ENCODE results near the gene TMSB15A. TPM values are rescaled to one million over a fixed set of nuclear protein-coding genes. Genes with fewer than 3 reads are reported as not detected.

The TMSB15A gene
- total and polyA plus RNA-seq, 2 of the 4 experiments (the other 2 are of a cell fraction) = 13.6 to 30.5 TPM

- H2AFZ ChIP-seq (replicated peaks; ENCODE audit: low read length, poor library complexity) = no peak overlapping the region
- H4K5ac ChIP-seq (ENCODE audit: low read depth, low read length) = no peak overlapping the region
- H3K9me1 ChIP-seq (ENCODE audit: insufficient read depth, low read length) = no peaks in the 10 kb centered on the region
- intact Hi-C loops (cut with micrococcal nuclease) = loop anchor here (10.0 kb wide), 1 partner anchor 947 kb away; no protein-coding TSS in a partner anchor
- peaks cover 15% of the 10 kb centered on the region for H3K27me3 ChIP-seq (ENCODE audit: control insufficient read depth, insufficient read depth, low read length)
- H4K8ac ChIP-seq (ENCODE audit: low read depth in 2 of 2, low read length in 2 of 2) = no peak overlapping the region
- no peak overlapping the region for H2BK120ac ChIP-seq (ENCODE audit: low read depth, low read length)
- BruUV-seq (replicated peaks) = no TSS peak
- H2AK5ac ChIP-seq (ENCODE audit: low read depth, low read length) = no peak overlapping the region
- H2BK15ac ChIP-seq (ENCODE audit: low read depth, low read length) = no peak overlapping the region
- H3K4me1 ChIP-seq (ENCODE audit: control insufficient read depth, insufficient read depth, low read length) = no peaks in the 10 kb centered on the region
- no peak overlapping the region for H3K18ac ChIP-seq (ENCODE audit: low read depth, low read length)
- dilution Hi-C loops (cut with HindIII; ENCODE audit: low sequenced_read_pairs, unreplicated experiment) = no loop called here
- no peak overlapping the region for H3K9ac ChIP-seq (ENCODE audit: low read depth, low read length)
- DNase-seq (no peak), ATAC-seq (ENCODE audit: low read depth) (no peak)
- TF ChIP-seq MAZ (IDR thresholded peaks at IDR 0.05; ENCODE audit: borderline replicate concordance, low read depth, low read length) = no peak
- TF ChIP-seq ELK1 (IDR thresholded peaks at IDR 0.05; ENCODE audit: borderline replicate concordance, low read depth, low read length) = no peak
- TF ChIP-seq CEBPB (IDR thresholded peaks at IDR 0.05; ENCODE audit: low read depth, low read length) = no peak
- TF ChIP-seq POLR2A (IDR thresholded peaks at IDR 0.05; ENCODE audit: low read depth, low read length) = no peak
- no peak for TF ChIP-seq MXI1 (IDR thresholded peaks at IDR 0.05; ENCODE audit: borderline replicate concordance, low read depth, low read length)
- TF ChIP-seq, protein P1, sequence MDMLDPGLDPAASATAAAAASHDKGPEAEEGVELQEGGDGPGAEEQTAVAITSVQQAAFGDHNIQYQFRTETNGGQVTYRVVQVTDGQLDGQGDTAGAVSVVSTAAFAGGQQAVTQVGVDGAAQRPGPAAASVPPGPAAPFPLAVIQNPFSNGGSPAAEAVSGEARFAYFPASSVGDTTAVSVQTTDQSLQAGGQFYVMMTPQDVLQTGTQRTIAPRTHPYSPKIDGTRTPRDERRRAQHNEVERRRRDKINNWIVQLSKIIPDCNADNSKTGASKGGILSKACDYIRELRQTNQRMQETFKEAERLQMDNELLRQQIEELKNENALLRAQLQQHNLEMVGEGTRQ (IDR thresholded peaks at IDR 0.05; ENCODE audit: low read depth, low read length) = no peak
- CTCF ChIA-PET = no interaction called here
- no peak overlapping the region for H3K27ac ChIP-seq (ENCODE audit: insufficient read depth, low read length)
- H2BK5ac ChIP-seq (ENCODE audit: low read depth, low read length, poor library complexity, severe bottlenecking) = no peak overlapping the region
- H3K14ac ChIP-seq (replicated peaks; ENCODE audit: low read depth, low read length) = no peak overlapping the region
- H3K4ac ChIP-seq (ENCODE audit: low read depth, low read length) = no peak overlapping the region
- H3K4me3 ChIP-seq (ENCODE audit: insufficient read depth, low read depth, low read length) = no peak overlapping the region
- in situ Hi-C loops (cut with MboI; ENCODE audit: low sequenced_read_pairs) = no loop called here
- POLR2A ChIA-PET (ENCODE audit: unreplicated experiment) = no interaction called here
- H3K9me3 ChIP-seq (ENCODE audit: control insufficient read depth, insufficient read depth, low read length) = no peaks in the 10 kb centered on the region
- H3K23ac ChIP-seq (ENCODE audit: low read depth, low read length) = no peak overlapping the region
- H2BK20ac ChIP-seq (ENCODE audit: low read depth, low read length) = no peak overlapping the region
- H4K20me1 ChIP-seq (ENCODE audit: insufficient read depth, low read length) = no peaks in the 10 kb centered on the region
- no peaks in the 10 kb centered on the region for H3K79me1 ChIP-seq (ENCODE audit: low read depth in 1 of 2, low read length in 2 of 2)
- no peak overlapping the region for H3K4me2 ChIP-seq (ENCODE audit: low read depth, low read length)
- H3K56ac ChIP-seq (ENCODE audit: extremely low read depth, insufficient read depth, low read length) = no peak overlapping the region
- no peak overlapping the region for H4K91ac ChIP-seq (ENCODE audit: insufficient read depth, low read depth, low read length)
- no peak overlapping the region for H2AK9ac ChIP-seq (replicated peaks; ENCODE audit: low read depth, low read length, poor library complexity)
- H3K36me3 ChIP-seq (ENCODE audit: control insufficient read depth, insufficient read depth, low read length) = no peaks in the 10 kb centered on the region
- 80% methylated on average over 17 of the region's 23 CpGs; no CpG with 5 or more reads in 1 of the 2 experiments for WGBS, 2 experiments (ENCODE audit: extremely low coverage in 2 of 2, insufficient read length in 1 of 2)
Measured at GRCh38 chrX:102548231-102548630, 31.7 kb upstream of the TMSB15A start.
